ENCODE data around the gene SOAT1.

SOAT1 gene

DNA sequence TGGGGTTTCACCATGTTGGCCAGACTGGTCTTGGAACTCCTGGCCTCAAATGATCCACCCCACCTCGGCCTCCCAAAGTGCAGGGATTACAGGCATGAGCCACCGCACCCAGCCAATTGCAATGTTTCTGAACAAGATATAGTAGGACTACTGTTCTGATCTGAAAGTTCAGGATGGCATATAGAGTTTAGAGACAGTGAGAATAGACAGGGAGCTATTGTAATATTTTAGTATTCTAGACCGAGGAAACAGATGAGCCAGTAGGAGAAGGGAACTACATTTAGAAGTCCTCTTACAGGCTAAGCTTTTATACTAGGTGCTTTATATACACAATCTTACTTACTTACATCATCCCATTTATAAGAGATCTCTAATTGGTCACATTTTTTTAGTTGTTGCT lies 33.1 kb downstream of the SOAT1 start:
- no peak for TF ChIP-seq CTCF (IDR thresholded peaks at IDR 0.05; ENCODE audit: insufficient read depth, low read length, poor library complexity, severe bottlenecking)
- Histone ChIP-seq H3K79me2 (ENCODE audit: insufficient read depth, low read length) (peaks cover 3% of the 10 kb centered on the region; the same call in 1 of the 2 replicates), H3K9ac (ENCODE audit: low read length) (no peak overlapping the region), H3K36me3 (ENCODE audit: low read length) (peaks cover 7% of the 10 kb centered on the region; the same call in 1 of the 2 replicates), H3K4me2 (ENCODE audit: low read depth, low read length, poor library complexity, severe bottlenecking) (no peak overlapping the region), H3K4me3 (ENCODE audit: insufficient read depth, low read length, poor library complexity, severe bottlenecking) (no peak overlapping the region), H2AFZ (ENCODE audit: low read depth, low read length, severe bottlenecking) (no peak overlapping the region), H3F3A (ENCODE audit: insufficient read depth) (no peaks in the 10 kb centered on the region), H3K9me2 (replicated peaks; ENCODE audit: insufficient read depth, low read length) (no peaks in the 10 kb centered on the region), H3K27me3 (ENCODE audit: low read length) (no peaks in the 10 kb centered on the region), H3K9me3 (ENCODE audit: insufficient read depth, low read length) (no peaks in the 10 kb centered on the region), H4K20me1 (ENCODE audit: low read depth, low read length) (no peaks in the 10 kb centered on the region), H3K27ac (ENCODE audit: low read depth, low read length) (no peak overlapping the region)

DNA sequence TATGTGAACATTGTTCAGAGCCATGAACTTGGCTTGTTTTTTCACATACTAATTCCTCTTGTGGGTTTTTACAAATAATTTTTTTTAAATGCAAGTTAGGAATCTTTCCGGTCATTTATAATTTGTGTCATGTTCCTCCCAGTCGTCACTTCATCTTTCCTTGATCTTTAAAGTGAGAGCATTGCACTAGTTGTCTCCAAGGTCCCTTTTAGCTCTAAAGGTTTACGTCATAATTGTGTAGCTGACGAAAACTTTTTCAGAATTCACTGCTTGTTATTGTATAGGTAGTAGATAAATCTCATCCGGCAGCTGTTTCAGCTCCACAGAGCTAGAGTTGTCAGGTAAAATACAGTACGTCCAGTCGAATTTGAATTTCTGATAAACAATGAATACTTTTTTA lies 33.6 kb downstream of the SOAT1 start:
- TF ChIP-seq EZH2phosphoT487 (conservative IDR thresholded peaks at IDR 0.05; ENCODE audit: low read length) (no peak), CTCF (IDR thresholded peaks at IDR 0.05; ENCODE audit: insufficient read depth, low read length, poor library complexity, severe bottlenecking) (no peak)
- H3K9ac ChIP-seq (ENCODE audit: low read length): no peak overlapping the region
- H3K4me3 ChIP-seq (ENCODE audit: insufficient read depth, low read length, poor library complexity, severe bottlenecking): no peak overlapping the region
- H3K79me2 ChIP-seq (ENCODE audit: insufficient read depth, low read length): no peaks in the 10 kb centered on the region
- H3K9me2 ChIP-seq (replicated peaks; ENCODE audit: insufficient read depth, low read length): no peaks in the 10 kb centered on the region
- no peaks in the 10 kb centered on the region for H3K9me3 ChIP-seq (ENCODE audit: insufficient read depth, low read length)
- H3K36me3 ChIP-seq (ENCODE audit: low read length): peaks cover 7% of the 10 kb centered on the region; the same call in 1 of the 2 replicates
- H3F3A ChIP-seq (ENCODE audit: insufficient read depth): no peaks in the 10 kb centered on the region
- H2AFZ ChIP-seq (ENCODE audit: low read depth, low read length, severe bottlenecking): no peak overlapping the region
- no peak overlapping the region for H3K4me2 ChIP-seq (ENCODE audit: low read depth, low read length, poor library complexity, severe bottlenecking)
- no peak overlapping the region for H3K27ac ChIP-seq (ENCODE audit: low read depth, low read length)
- no peaks in the 10 kb centered on the region for H3K27me3 ChIP-seq (ENCODE audit: low read length)
- no peaks in the 10 kb centered on the region for H4K20me1 ChIP-seq (ENCODE audit: low read depth, low read length)

DNA sequence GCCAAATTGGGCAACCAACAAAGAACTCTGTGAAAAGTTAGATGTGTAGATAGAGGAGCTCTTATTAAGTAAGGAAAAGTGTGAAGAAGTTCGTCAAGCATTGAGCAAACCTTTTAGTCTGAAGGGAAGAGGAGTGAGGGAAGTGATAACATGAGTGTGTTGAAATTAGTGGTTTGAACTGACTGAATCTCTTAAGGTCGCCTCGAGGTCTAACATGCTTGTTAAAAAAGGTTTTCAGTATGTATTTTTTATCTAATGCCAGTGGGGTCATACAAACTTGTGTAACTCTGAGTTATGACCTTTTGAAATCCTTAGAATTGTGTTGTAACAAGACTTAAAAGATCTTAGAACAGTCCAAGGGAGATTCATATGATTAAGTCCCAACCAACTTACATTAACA lies 34.1 kb downstream of the SOAT1 start:
- Histone ChIP-seq H3K27ac (ENCODE audit: low read depth, low read length) (no peak overlapping the region), H3K79me2 (ENCODE audit: insufficient read depth, low read length) (no peaks in the 10 kb centered on the region), H3K4me2 (ENCODE audit: low read depth, low read length, poor library complexity, severe bottlenecking) (no peak overlapping the region), H3K9ac (ENCODE audit: low read length) (no peak overlapping the region), H2AFZ (ENCODE audit: low read depth, low read length, severe bottlenecking) (no peak overlapping the region), H3K4me3 (ENCODE audit: insufficient read depth, low read length, poor library complexity, severe bottlenecking) (no peak overlapping the region), H3K36me3 (ENCODE audit: low read length) (peaks cover 7% of the 10 kb centered on the region; the same call in 1 of the 2 replicates), H3K9me2 (replicated peaks; ENCODE audit: insufficient read depth, low read length) (no peaks in the 10 kb centered on the region), H3K9me3 (ENCODE audit: insufficient read depth, low read length) (no peaks in the 10 kb centered on the region), H3F3A (ENCODE audit: insufficient read depth) (no peaks in the 10 kb centered on the region), H3K27me3 (ENCODE audit: low read length) (no peaks in the 10 kb centered on the region), H4K20me1 (ENCODE audit: low read depth, low read length) (no peaks in the 10 kb centered on the region)
- TF ChIP-seq CTCF (IDR thresholded peaks at IDR 0.05; ENCODE audit: insufficient read depth, low read length, poor library complexity, severe bottlenecking): no peak
- TF ChIP-seq EZH2phosphoT487 (conservative IDR thresholded peaks at IDR 0.05; ENCODE audit: low read length): no peak

Data from SU-DHL-6 (cell line).